Neural cell (in vitro differentiated cells): Measurements from ENCODE around the gene FZD7. TPM values are rescaled to one million over a fixed set of nuclear protein-coding genes. Genes with fewer than 3 reads are reported as not detected.

Experiments
- H2AFZ ChIP-seq: fragments of 200-600, 300-800 bp; sonication (generic), shearing (Covaris generic); 2 replicates; pipeline ENCODE4 v1.6.0; 2014; ENCODE audit warnings: low read depth, mild to moderate bottlenecking, antibody characterized with exemption, low read length, moderate library complexity
- H3F3A ChIP-seq: fragments of 200-600 bp; shearing (Covaris generic); 2 replicates; pipeline ENCODE4 v1.6.1; 2016; ENCODE audit warnings: mild to moderate bottlenecking, moderate library complexity, mixed read lengths, antibody characterized with exemption, low read length; ENCODE audit not compliant: insufficient read depth, poor library complexity, severe bottlenecking
- H3K27ac ChIP-seq: fragments of 200-600, 300-800 bp; sonication (generic), shearing (Covaris generic); 2 replicates; pipeline ENCODE4 v1.5.1; 2014; ENCODE audit warnings: mild to moderate bottlenecking, low read length, moderate library complexity
- H3K27me3 ChIP-seq: fragments of 300-800, 200-600 bp; sonication (generic), shearing (Covaris generic); 2 replicates; pipeline ENCODE4 v1.6.0; 2014; ENCODE audit warnings: mild to moderate bottlenecking, low read depth, low read length, moderate library complexity; ENCODE audit not compliant: insufficient read depth
- H3K36me3 ChIP-seq: fragments of 300-800, 200-600 bp; sonication (generic), shearing (Covaris generic); 2 replicates; pipeline ENCODE4 v1.5.1; 2014; ENCODE audit warnings: mild to moderate bottlenecking, antibody characterized with exemption, low read length, moderate library complexity; ENCODE audit not compliant: insufficient read depth
- H3K4me2 ChIP-seq: fragments of 300-800, 200-600 bp; sonication (generic), shearing (Covaris generic); 2 replicates; pipeline ENCODE4 v1.6.0; 2014; ENCODE audit warnings: mild to moderate bottlenecking, low read length
- H3K4me3 ChIP-seq: fragments of 300-800, 200-600 bp; sonication (generic), shearing (Covaris generic); 2 replicates; pipeline ENCODE4 v1.5.1; 2014; ENCODE audit warnings: mild to moderate bottlenecking, low read length, moderate library complexity
- H3K79me2 ChIP-seq: fragments of 200-600 bp; shearing (Covaris generic); replicated peaks from 2 replicates; pipeline ENCODE4 v1.6.0; 2014; ENCODE audit warnings: mild to moderate bottlenecking, low read length, moderate library complexity; ENCODE audit not compliant: insufficient read depth
- H3K9ac ChIP-seq: fragments of 300-800, 200-600 bp; sonication (generic), shearing (Covaris generic); 2 replicates; pipeline ENCODE4 v1.6.1; 2016; ENCODE audit warnings: mild to moderate bottlenecking, low read length, mixed read lengths
- H3K9me2 ChIP-seq: fragments of 200-600 bp; shearing (Covaris generic); 2 replicates; pipeline ENCODE4 v1.6.1; 2016; ENCODE audit warnings: mild to moderate bottlenecking, low read length, mixed read lengths; ENCODE audit not compliant: insufficient read depth
- H3K9me3 ChIP-seq: fragments of 200-600, 300-800 bp; sonication (generic), shearing (Covaris generic); 2 replicates; pipeline ENCODE4 v1.6.1; 2016; ENCODE audit warnings: mild to moderate bottlenecking, mixed run types, low read length, moderate library complexity, mixed read lengths
- H4K20me1 ChIP-seq: fragments of 200-600 bp; shearing (Covaris generic); 2 replicates; pipeline ENCODE4 v1.6.1; 2016; ENCODE audit warnings: mild to moderate bottlenecking, mixed run types; ENCODE audit not compliant: insufficient read depth
- EP300 ChIP-seq: fragments of 450-650 bp; conservative IDR thresholded peaks from 2 replicates; pipeline ENCODE4 v1.6.1; 2014; ENCODE audit warnings: antibody characterized with exemption, mild to moderate bottlenecking, moderate library complexity; ENCODE audit not compliant: poor library complexity, severe bottlenecking
- EZH2 ChIP-seq: fragments of 200-600, 300-800 bp; shearing (Covaris generic), sonication (generic); IDR thresholded peaks from 2 replicates; pipeline ENCODE4 v1.6.1; 2014; ENCODE audit warnings: antibody characterized with exemption, low read length, borderline replicate concordance, mild to moderate bottlenecking; ENCODE audit not compliant: insufficient read depth, poor library complexity, severe bottlenecking
- MXI1 ChIP-seq: fragments of 450-650 bp; conservative IDR thresholded peaks from 2 replicates; pipeline ENCODE4 v1.6.1; 2014; ENCODE audit warnings: antibody characterized with exemption, mild to moderate bottlenecking; ENCODE audit not compliant: poor library complexity, severe bottlenecking
- POLR2AphosphoS5 ChIP-seq: IDR thresholded peaks from 2 replicates; pipeline ENCODE4 v1.6.1; 2012
- RAD21 ChIP-seq: fragments of 450-650 bp; conservative IDR thresholded peaks from 2 replicates; pipeline ENCODE4 v1.6.1; 2014; ENCODE audit warnings: antibody characterized with exemption, mild to moderate bottlenecking, moderate library complexity
- SMC3 ChIP-seq: fragments of 450-650 bp; conservative IDR thresholded peaks from 2 replicates; pipeline ENCODE4 v1.6.1; 2014; ENCODE audit warnings: antibody characterized with exemption, mild to moderate bottlenecking, moderate library complexity; ENCODE audit not compliant: poor library complexity
- TAF1 ChIP-seq: IDR thresholded peaks from 2 replicates; pipeline ENCODE4 v1.6.1; 2012; ENCODE audit warnings: low read depth
- polyA plus RNA-seq: library from polyadenylated mRNA; depleted of rRNA; stranded (reverse); fragments of >200 nt; gene quantifications from 2 replicates; pipeline ENCODE4 v1.2.3, GENCODE V29; 2014
- TF ChIP-seq, protein P1 (sequence below): fragments of 450-650 bp; IDR thresholded peaks from 2 replicates; pipeline ENCODE4 v1.5.1; 2014; ENCODE audit warnings: antibody characterized with exemption, mild to moderate bottlenecking, moderate library complexity; ENCODE audit not compliant: poor library complexity, severe bottlenecking
- TF ChIP-seq, protein P2 (sequence below): IDR thresholded peaks from 2 replicates; pipeline ENCODE4 v1.6.1; 2012; ENCODE audit warnings: borderline replicate concordance

Gene FZD7
- polyA plus RNA-seq, 1 donor from 2014 or later, result 1.8 TPM

DNA sequence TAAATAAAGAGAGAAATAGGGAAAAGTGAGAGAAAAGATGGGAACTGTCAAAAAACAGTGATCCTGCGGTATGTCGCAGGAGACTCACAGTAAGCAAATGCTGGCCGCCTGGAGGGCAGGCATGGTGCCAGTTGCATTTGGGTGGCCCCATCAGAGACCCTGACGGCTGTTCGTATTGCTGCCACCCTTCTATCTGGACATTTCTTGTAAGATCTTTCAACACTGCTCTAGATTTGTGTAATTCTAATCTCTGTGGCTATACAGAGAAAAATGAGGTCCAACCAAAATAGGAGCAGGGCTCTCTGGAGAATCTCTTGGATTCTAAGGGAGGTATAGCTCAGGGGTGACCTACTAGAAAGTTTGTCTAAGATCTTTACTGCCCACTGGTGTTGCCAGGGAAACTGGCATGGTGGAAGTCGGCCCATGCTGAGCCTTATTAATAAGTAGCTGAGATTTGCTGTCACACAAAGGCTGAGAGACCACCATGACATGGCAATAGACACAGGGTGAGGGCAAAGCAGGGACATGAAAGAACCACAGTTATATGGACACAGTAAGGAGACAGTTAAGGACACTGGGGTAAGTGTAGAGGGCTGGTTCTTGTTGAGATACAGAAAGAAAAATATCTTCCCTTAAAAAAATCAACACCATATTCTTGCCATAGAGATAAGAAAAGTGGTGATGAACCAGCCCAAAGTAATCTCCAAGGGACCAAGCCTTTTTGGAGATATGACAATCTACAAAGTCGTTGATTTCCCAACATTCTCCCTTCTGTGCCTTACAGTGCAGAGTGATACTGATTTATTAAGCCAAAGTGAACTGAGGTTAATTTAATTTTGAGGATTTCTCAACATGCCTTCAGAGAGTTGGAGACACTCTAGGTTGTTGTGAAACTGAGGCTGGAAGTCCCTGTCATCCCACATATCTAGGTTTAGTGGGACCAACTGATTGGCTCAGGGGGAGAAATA lies 26.4 kb upstream of the FZD7 start:
- Histone ChIP-seq H3K9ac (no peak overlapping the region), H3K9me3 (no peaks in the 10 kb centered on the region), H4K20me1 (no peaks in the 10 kb centered on the region), H3K4me2 (no peak overlapping the region), H3F3A (no peaks in the 10 kb centered on the region), H3K36me3 (no peaks in the 10 kb centered on the region), H3K79me2 (no peaks in the 10 kb centered on the region), H3K27me3 (no peaks in the 10 kb centered on the region), H3K4me3 (no peak overlapping the region), H2AFZ (no peak overlapping the region), H3K27ac (no peak overlapping the region), H3K9me2 (no peaks in the 10 kb centered on the region)
- TF ChIP-seq EP300 (no peak), SMC3 (no peak), RAD21 (no peak), POLR2AphosphoS5 (no peak), TAF1 (no peak), EZH2 (no peak), MXI1 (no peak)
- TF ChIP-seq, protein P1, sequence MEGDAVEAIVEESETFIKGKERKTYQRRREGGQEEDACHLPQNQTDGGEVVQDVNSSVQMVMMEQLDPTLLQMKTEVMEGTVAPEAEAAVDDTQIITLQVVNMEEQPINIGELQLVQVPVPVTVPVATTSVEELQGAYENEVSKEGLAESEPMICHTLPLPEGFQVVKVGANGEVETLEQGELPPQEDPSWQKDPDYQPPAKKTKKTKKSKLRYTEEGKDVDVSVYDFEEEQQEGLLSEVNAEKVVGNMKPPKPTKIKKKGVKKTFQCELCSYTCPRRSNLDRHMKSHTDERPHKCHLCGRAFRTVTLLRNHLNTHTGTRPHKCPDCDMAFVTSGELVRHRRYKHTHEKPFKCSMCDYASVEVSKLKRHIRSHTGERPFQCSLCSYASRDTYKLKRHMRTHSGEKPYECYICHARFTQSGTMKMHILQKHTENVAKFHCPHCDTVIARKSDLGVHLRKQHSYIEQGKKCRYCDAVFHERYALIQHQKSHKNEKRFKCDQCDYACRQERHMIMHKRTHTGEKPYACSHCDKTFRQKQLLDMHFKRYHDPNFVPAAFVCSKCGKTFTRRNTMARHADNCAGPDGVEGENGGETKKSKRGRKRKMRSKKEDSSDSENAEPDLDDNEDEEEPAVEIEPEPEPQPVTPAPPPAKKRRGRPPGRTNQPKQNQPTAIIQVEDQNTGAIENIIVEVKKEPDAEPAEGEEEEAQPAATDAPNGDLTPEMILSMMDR, result no peak
- TF ChIP-seq, protein P2, sequence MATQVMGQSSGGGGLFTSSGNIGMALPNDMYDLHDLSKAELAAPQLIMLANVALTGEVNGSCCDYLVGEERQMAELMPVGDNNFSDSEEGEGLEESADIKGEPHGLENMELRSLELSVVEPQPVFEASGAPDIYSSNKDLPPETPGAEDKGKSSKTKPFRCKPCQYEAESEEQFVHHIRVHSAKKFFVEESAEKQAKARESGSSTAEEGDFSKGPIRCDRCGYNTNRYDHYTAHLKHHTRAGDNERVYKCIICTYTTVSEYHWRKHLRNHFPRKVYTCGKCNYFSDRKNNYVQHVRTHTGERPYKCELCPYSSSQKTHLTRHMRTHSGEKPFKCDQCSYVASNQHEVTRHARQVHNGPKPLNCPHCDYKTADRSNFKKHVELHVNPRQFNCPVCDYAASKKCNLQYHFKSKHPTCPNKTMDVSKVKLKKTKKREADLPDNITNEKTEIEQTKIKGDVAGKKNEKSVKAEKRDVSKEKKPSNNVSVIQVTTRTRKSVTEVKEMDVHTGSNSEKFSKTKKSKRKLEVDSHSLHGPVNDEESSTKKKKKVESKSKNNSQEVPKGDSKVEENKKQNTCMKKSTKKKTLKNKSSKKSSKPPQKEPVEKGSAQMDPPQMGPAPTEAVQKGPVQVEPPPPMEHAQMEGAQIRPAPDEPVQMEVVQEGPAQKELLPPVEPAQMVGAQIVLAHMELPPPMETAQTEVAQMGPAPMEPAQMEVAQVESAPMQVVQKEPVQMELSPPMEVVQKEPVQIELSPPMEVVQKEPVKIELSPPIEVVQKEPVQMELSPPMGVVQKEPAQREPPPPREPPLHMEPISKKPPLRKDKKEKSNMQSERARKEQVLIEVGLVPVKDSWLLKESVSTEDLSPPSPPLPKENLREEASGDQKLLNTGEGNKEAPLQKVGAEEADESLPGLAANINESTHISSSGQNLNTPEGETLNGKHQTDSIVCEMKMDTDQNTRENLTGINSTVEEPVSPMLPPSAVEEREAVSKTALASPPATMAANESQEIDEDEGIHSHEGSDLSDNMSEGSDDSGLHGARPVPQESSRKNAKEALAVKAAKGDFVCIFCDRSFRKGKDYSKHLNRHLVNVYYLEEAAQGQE, result no peak

DNA sequence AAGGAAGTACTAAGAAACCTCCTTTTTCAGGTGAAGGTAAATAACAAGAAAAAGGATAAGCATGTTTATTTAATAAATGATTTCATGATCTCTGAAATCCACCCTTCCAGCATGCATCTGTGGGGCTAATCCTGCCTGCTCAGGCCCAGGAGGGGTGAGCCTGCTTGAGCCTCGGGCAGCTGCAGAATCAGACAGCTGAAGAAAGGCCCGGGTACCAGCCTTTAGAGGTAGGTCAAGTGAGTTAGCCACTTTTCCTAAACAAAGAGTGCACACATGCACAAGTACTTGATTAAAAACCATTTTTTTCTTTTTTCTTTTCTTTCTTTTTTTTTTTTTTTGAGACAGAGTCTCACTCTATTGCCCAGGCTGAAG lies 25.7 kb upstream of the FZD7 start:
- H4K20me1 ChIP-seq, result no peaks in the 10 kb centered on the region
- no peaks in the 10 kb centered on the region for H3K9me2 ChIP-seq
- no peak overlapping the region for H3K4me3 ChIP-seq
- TF ChIP-seq EP300 (no peak), SMC3 (no peak), RAD21 (no peak), MXI1 (no peak), POLR2AphosphoS5 (no peak)
- TF ChIP-seq, protein P1, result no peak
- no peak overlapping the region for H3K9ac ChIP-seq
- no peaks in the 10 kb centered on the region for H3K79me2 ChIP-seq
- H3K27ac ChIP-seq, result no peak overlapping the region
- no peaks in the 10 kb centered on the region for H3F3A ChIP-seq
- no peaks in the 10 kb centered on the region for H3K9me3 ChIP-seq
- no peaks in the 10 kb centered on the region for H3K27me3 ChIP-seq
- H3K36me3 ChIP-seq, result no peaks in the 10 kb centered on the region
- no peak overlapping the region for H2AFZ ChIP-seq
- no peak overlapping the region for H3K4me2 ChIP-seq
